SK-N-SH treated with all-trans-retinoic acid at 6 μM for 48 hours (cell line): ENCODE data around the gene RAB11B.

Experiments
- ATAC-seq: fragments of 200-7000 bp; cut with Tn5 transposase; 3 replicates; pipeline ENCODE4 v1.9.1; 2020; ENCODE audit warnings: mild to moderate bottlenecking, moderate library complexity
- ARNTL ChIP-seq: fragments of 450-650 bp; formaldehyde crosslinking; IDR thresholded peaks from 2 replicates; pipeline ENCODE4 v1.5.0; 2020; ENCODE audit warnings: low read depth, mild to moderate bottlenecking, moderate library complexity, borderline replicate concordance
- BACH2 ChIP-seq: fragments of 250-450 bp; sonication (Bioruptor Pico); IDR thresholded peaks from 2 replicates; pipeline ENCODE4 v1.9.0; 2021; ENCODE audit warnings: mild to moderate bottlenecking, borderline replicate concordance
- CSDC2 ChIP-seq: fragments of 250-450 bp; sonication (Bioruptor Pico); IDR thresholded peaks from 2 replicates; pipeline ENCODE4 v1.5.0; 2020; ENCODE audit warnings: mild to moderate bottlenecking, moderate library complexity
- ESRRG ChIP-seq: fragments of 250-450 bp; sonication (Bioruptor Pico); IDR thresholded peaks from 2 replicates; pipeline ENCODE4 v1.6.1; 2021; ENCODE audit warnings: mild to moderate bottlenecking
- ISL1 ChIP-seq: fragments of 250-450 bp; sonication (Bioruptor Pico); IDR thresholded peaks from 2 replicates; pipeline ENCODE4 v2.1.2; 2022; ENCODE audit warnings: mild to moderate bottlenecking, moderate library complexity
- OSR1 ChIP-seq: fragments of 250-450 bp; sonication (Bioruptor Pico); IDR thresholded peaks from 2 replicates; pipeline ENCODE4 v1.8.0; 2022; ENCODE audit warnings: moderate library complexity, mild to moderate bottlenecking, inconsistent platforms
- PPARA ChIP-seq: fragments of 250-450 bp; sonication (Bioruptor Pico); IDR thresholded peaks from 2 replicates; pipeline ENCODE4 v1.5.0; 2020; ENCODE audit warnings: mild to moderate bottlenecking, borderline replicate concordance
- RARB ChIP-seq: fragments of 250-450 bp; sonication (Bioruptor Pico); IDR thresholded peaks from 2 replicates; pipeline ENCODE4 v1.8.0; 2021; ENCODE audit warnings: mild to moderate bottlenecking, moderate library complexity
- SNAI2 ChIP-seq: fragments of 250-450 bp; sonication (Bioruptor Pico); IDR thresholded peaks from 2 replicates; pipeline ENCODE4 v1.5.0; 2020; ENCODE audit warnings: mild to moderate bottlenecking, moderate library complexity
- TCF4 ChIP-seq: fragments of 250-450 bp; sonication (Bioruptor Pico); IDR thresholded peaks from 2 replicates; pipeline ENCODE4 v1.8.0; 2021; ENCODE audit warnings: mild to moderate bottlenecking, moderate library complexity, borderline replicate concordance
- TOX ChIP-seq: fragments of 250-450 bp; sonication (Bioruptor Pico); IDR thresholded peaks from 2 replicates; pipeline ENCODE4 v1.8.0; 2021; ENCODE audit warnings: mild to moderate bottlenecking, moderate library complexity, borderline replicate concordance
- ZC3H10 ChIP-seq: fragments of 250-450 bp; sonication (Bioruptor Pico); IDR thresholded peaks from 2 replicates; pipeline ENCODE4 v1.5.1; 2021; ENCODE audit warnings: mild to moderate bottlenecking, moderate library complexity
- ZFP3 ChIP-seq: fragments of 250-450 bp; sonication (Bioruptor Pico); IDR thresholded peaks from 2 replicates; pipeline ENCODE4 v1.5.0; 2020; ENCODE audit warnings: mild to moderate bottlenecking, moderate library complexity
- ZFP30 ChIP-seq: fragments of 450-650 bp; formaldehyde crosslinking; IDR thresholded peaks from 2 replicates; pipeline ENCODE4 v1.5.0; 2022; ENCODE audit warnings: mild to moderate bottlenecking, moderate library complexity
- ZNF565 ChIP-seq: fragments of 450-650 bp; formaldehyde crosslinking; conservative IDR thresholded peaks from 2 replicates; pipeline ENCODE4 v1.5.0; 2020; ENCODE audit warnings: low read depth, mild to moderate bottlenecking, moderate library complexity
- ZNF8 ChIP-seq: fragments of 450-650 bp; formaldehyde crosslinking; IDR thresholded peaks from 2 replicates; pipeline ENCODE4 v1.5.0; 2020; ENCODE audit warnings: mild to moderate bottlenecking, moderate library complexity
- TF ChIP-seq, protein P1 (sequence below): fragments of 250-450 bp; sonication (Bioruptor Pico); IDR thresholded peaks from 2 replicates; pipeline ENCODE4 v1.8.0; 2020; ENCODE audit warnings: mild to moderate bottlenecking, moderate library complexity, borderline replicate concordance
- TF ChIP-seq, protein P2 (sequence below): fragments of 250-450 bp; sonication (Bioruptor Pico); IDR thresholded peaks from 2 replicates; pipeline ENCODE4 v1.5.0; 2020; ENCODE audit warnings: mild to moderate bottlenecking, moderate library complexity
- TF ChIP-seq, protein P3 (sequence below): fragments of 250-450 bp; sonication (Bioruptor Pico); IDR thresholded peaks from 2 replicates; pipeline ENCODE4 v1.5.1; 2020; ENCODE audit warnings: low read depth, mild to moderate bottlenecking, moderate library complexity

Gene RAB11B

DNA sequence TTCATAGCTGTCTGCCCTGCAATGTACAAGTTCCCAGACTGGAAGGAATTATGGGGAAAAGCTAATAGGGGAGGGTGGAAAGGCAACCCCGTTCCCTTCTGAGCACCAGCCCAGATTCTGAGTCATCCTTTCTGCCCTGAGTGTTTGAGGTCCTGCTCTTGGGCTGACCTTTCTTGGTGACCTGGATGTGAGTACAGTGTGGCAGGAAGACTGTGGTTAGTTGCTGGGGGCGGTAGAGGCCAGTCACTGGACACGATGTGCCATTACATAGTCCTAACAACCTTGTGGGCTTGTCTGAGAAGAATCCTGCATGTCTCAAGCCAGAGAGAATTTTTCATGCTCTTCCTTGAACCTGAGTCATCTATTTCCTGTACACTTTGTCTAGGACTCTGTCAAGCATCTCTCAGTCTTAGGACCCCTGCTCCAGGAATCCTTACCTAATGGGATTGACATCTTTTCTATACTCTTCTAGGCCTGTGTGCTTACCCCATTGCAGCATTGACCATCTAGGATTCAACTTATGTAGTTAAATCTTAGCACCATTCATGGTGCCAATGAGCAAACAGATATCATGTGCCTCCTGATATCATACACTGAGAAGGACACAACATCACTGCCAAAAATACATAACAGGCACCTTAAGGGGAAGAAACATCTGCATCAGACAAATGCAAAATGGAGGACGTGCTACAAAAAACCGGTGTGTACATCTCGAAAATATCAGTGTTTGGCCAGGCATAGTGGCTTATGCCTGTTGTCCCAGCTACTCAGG is 34.3 kb upstream of the RAB11B start:
- ATAC-seq: peak; percentile 76
- TF ChIP-seq, protein P1, sequence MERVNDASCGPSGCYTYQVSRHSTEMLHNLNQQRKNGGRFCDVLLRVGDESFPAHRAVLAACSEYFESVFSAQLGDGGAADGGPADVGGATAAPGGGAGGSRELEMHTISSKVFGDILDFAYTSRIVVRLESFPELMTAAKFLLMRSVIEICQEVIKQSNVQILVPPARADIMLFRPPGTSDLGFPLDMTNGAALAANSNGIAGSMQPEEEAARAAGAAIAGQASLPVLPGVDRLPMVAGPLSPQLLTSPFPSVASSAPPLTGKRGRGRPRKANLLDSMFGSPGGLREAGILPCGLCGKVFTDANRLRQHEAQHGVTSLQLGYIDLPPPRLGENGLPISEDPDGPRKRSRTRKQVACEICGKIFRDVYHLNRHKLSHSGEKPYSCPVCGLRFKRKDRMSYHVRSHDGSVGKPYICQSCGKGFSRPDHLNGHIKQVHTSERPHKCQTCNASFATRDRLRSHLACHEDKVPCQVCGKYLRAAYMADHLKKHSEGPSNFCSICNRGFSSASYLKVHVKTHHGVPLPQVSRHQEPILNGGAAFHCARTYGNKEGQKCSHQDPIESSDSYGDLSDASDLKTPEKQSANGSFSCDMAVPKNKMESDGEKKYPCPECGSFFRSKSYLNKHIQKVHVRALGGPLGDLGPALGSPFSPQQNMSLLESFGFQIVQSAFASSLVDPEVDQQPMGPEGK: no peak
- TF ChIP-seq ZC3H10 (no peak), TOX (CRISPR knock-in tag) (no peak)
- TF ChIP-seq, all 23 proteins: peak for 0

DNA sequence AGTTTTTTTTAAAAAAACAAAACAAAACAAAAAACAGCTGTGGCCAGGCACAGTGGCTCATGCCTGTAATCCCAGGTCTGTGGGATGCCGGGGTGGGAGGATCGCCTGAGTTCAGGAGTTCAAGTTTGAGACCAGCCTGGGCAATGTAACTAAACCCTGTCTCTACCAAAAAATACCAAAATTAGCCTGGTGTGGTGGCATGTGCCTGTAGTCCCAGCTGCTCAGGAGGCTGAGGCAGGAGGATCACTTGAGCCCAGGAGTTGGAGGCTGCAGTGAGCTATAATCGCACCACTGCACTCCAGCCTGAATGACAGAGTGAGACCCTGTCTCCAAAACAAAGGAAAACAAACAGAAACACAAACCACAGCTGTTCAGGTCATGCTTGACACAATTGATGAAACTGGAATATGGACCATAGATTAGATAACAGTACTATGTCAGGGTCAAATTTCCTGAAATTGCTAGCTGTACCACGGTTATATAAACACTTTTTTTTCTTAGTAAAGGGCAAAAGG is 33.1 kb upstream of the RAB11B start:
- no peak for ATAC-seq
- TF ChIP-seq ISL1: no peak
- TF ChIP-seq TCF4: no peak
- no peak for TF ChIP-seq ZNF565 (CRISPR knock-in tag)
- TF ChIP-seq RARB (CRISPR knock-in tag): no peak
- no peak for TF ChIP-seq PPARA
- TF ChIP-seq TOX (CRISPR knock-in tag): no peak
- no peak for TF ChIP-seq OSR1 (CRISPR knock-in tag)
- no peak for TF ChIP-seq ESRRG (CRISPR knock-in tag)
- TF ChIP-seq ZFP3 (CRISPR knock-in tag): no peak
- TF ChIP-seq, protein P1: no peak
- TF ChIP-seq ZNF8 (CRISPR knock-in tag): no peak

DNA sequence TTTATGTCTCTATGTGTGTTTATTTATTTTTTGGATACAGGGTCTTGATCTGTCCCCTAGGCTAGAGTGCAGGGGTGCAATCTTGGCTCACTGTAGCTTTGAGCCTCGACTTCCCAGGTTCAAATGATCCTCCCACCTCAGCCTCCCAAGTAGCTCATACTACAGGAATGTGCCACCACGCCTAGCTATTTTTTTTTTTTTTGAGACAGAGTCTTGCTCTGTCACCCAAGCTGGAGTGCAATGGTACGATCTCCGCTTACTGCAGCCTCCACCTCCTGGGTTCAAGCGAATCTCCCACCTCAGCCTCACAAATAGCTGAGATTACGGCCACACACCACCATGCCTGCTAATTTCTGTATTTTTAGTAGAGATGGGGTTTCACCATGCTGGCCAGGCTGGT is 31.2 kb upstream of the RAB11B start:
- TF ChIP-seq TCF4 (no peak), ZNF8 (CRISPR knock-in tag) (no peak), ZFP3 (CRISPR knock-in tag) (no peak), ZNF565 (CRISPR knock-in tag) (no peak), PPARA (no peak), SNAI2 (CRISPR knock-in tag) (no peak), CSDC2 (no peak), ZFP30 (CRISPR knock-in tag) (no peak), ISL1 (no peak), OSR1 (CRISPR knock-in tag) (no peak), ARNTL (CRISPR knock-in tag) (no peak), BACH2 (CRISPR knock-in tag) (no peak)
- TF ChIP-seq, protein P2, sequence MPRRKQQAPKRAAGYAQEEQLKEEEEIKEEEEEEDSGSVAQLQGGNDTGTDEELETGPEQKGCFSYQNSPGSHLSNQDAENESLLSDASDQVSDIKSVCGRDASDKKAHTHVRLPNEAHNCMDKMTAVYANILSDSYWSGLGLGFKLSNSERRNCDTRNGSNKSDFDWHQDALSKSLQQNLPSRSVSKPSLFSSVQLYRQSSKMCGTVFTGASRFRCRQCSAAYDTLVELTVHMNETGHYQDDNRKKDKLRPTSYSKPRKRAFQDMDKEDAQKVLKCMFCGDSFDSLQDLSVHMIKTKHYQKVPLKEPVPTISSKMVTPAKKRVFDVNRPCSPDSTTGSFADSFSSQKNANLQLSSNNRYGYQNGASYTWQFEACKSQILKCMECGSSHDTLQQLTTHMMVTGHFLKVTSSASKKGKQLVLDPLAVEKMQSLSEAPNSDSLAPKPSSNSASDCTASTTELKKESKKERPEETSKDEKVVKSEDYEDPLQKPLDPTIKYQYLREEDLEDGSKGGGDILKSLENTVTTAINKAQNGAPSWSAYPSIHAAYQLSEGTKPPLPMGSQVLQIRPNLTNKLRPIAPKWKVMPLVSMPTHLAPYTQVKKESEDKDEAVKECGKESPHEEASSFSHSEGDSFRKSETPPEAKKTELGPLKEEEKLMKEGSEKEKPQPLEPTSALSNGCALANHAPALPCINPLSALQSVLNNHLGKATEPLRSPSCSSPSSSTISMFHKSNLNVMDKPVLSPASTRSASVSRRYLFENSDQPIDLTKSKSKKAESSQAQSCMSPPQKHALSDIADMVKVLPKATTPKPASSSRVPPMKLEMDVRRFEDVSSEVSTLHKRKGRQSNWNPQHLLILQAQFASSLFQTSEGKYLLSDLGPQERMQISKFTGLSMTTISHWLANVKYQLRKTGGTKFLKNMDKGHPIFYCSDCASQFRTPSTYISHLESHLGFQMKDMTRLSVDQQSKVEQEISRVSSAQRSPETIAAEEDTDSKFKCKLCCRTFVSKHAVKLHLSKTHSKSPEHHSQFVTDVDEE (CRISPR knock-in tag): no peak
- TF ChIP-seq, protein P1: no peak
- TF ChIP-seq, all 23 proteins: peak for 0
- ATAC-seq: no peak

DNA sequence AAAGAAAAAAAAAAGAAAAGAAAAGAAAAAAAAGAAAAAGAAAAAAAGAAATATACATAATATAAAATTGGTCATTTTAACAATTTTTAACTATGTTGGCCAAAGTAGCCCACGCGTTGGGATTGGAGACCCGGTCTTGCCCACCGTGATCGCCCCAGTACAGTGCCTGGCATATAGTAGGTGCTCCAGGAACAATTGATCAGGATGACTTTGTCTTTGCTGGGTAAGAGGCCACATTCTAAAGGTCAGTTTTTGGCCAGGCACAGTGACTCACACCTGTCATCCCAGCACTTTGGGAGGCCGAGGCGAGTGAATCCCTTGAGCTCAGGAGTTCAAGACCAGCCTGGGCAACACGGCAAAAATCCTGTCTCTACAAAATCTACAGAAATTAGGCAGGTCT is 30.0 kb upstream of the RAB11B start:
- no peak for ATAC-seq
- TF ChIP-seq TCF4 (no peak), SNAI2 (CRISPR knock-in tag) (no peak), ARNTL (CRISPR knock-in tag) (no peak), BACH2 (CRISPR knock-in tag) (no peak), ZFP30 (CRISPR knock-in tag) (no peak), ESRRG (CRISPR knock-in tag) (no peak), PPARA (no peak)
- TF ChIP-seq, protein P2 (CRISPR knock-in tag): no peak
- TF ChIP-seq, protein P3, sequence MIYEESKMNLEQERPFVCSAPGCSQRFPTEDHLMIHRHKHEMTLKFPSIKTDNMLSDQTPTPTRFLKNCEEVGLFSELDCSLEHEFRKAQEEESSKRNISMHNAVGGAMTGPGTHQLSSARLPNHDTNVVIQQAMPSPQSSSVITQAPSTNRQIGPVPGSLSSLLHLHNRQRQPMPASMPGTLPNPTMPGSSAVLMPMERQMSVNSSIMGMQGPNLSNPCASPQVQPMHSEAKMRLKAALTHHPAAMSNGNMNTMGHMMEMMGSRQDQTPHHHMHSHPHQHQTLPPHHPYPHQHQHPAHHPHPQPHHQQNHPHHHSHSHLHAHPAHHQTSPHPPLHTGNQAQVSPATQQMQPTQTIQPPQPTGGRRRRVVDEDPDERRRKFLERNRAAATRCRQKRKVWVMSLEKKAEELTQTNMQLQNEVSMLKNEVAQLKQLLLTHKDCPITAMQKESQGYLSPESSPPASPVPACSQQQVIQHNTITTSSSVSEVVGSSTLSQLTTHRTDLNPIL (CRISPR knock-in tag): no peak
- TF ChIP-seq, protein P1: no peak
